Cardiac muscle cell (in vitro differentiated cells and primary cell): ENCODE measurements around the gene ARID5B. TPM values are rescaled to one million over a fixed set of nuclear protein-coding genes. Genes with fewer than 3 reads are reported as not detected.
A peak's percentile ranks its signal among the peaks of the same experiment; 100 is the strongest.

Source experiments
- DNase-seq, 2 donors: peaks; one replicate each; pipeline versions ENCODE4 v3.0.0 to v3.0.0-alpha.2; 2010 to 2017; ENCODE audit warnings: low read depth in 1 of 2, low spot score in 1 of 2
- H3K27ac ChIP-seq: fragments of 200-600 bp; sonication (generic); 2 replicates; pipeline ENCODE4 v1.5.1; 2016
- H3K27me3 ChIP-seq: fragments of 200-600 bp; sonication (generic); 2 replicates; pipeline ENCODE4 v1.6.0; 2016; ENCODE audit warnings: control low read depth
- H3K36me3 ChIP-seq: fragments of 200-600 bp; sonication (generic); 2 replicates; pipeline ENCODE4 v1.5.1; 2016; ENCODE audit warnings: control low read depth
- H3K4me1 ChIP-seq: fragments of 200-600 bp; sonication (generic); 2 replicates; pipeline ENCODE4 v1.8.1; 2017; ENCODE audit warnings: low read depth, mild to moderate bottlenecking, mixed run types
- H3K4me3 ChIP-seq: fragments of 200-600 bp; sonication (generic); 2 replicates; pipeline ENCODE4 v1.5.1; 2016; ENCODE audit warnings: mild to moderate bottlenecking
- H3K9me3 ChIP-seq: fragments of 200-600 bp; sonication (generic); 2 replicates; pipeline ENCODE4 v1.5.1; 2017; ENCODE audit warnings: low read depth, mild to moderate bottlenecking, control low read depth
- polyA plus RNA-seq: library from polyadenylated mRNA; unstranded; fragments of >200 nt; fragmentation: Nextera tagmentation; extraction: Ambion mirVana; gene quantifications from 2 replicates; pipeline ENCODE4 v1.2.1, GENCODE V29; 2016
- total RNA-seq: library from RNA; depleted of rRNA; stranded (reverse); fragments of >200 nt; gene quantifications from 2 replicates; pipeline ENCODE4 v1.2.3, GENCODE V29; 2016
- TF ChIP-seq, protein P1 (sequence below): IDR thresholded peaks from 2 replicates; pipeline ENCODE4 v1.5.1; 2012; ENCODE audit warnings: low read depth, mild to moderate bottlenecking, low read length

ARID5B gene
- total and polyA plus RNA-seq, 2 experiments from 2014 or later = 4.9 to 7.8 TPM

DNA sequence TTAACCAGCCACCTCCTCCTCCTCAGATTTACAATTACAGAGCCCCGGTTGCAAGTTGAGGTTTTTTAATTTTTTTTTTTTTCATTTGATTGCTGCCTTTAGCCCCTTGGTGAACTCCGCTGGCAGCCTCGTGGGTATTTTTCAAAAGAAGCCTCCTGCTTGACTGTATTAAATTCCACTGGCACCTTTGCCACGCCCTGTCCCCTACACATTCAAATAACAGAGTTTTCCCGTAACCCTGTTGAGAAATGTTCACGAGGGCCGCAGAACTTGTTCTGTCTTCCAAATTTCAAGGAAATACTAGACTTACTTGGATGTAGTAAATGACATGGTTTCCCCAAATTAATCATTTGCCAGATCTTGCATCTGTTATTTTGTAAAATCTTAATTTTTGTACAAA lies 167.0 kb downstream of the ARID5B start:
- TF ChIP-seq, protein P1, sequence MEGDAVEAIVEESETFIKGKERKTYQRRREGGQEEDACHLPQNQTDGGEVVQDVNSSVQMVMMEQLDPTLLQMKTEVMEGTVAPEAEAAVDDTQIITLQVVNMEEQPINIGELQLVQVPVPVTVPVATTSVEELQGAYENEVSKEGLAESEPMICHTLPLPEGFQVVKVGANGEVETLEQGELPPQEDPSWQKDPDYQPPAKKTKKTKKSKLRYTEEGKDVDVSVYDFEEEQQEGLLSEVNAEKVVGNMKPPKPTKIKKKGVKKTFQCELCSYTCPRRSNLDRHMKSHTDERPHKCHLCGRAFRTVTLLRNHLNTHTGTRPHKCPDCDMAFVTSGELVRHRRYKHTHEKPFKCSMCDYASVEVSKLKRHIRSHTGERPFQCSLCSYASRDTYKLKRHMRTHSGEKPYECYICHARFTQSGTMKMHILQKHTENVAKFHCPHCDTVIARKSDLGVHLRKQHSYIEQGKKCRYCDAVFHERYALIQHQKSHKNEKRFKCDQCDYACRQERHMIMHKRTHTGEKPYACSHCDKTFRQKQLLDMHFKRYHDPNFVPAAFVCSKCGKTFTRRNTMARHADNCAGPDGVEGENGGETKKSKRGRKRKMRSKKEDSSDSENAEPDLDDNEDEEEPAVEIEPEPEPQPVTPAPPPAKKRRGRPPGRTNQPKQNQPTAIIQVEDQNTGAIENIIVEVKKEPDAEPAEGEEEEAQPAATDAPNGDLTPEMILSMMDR = no peak
- H3K27ac ChIP-seq = no peak overlapping the region
- H3K36me3 ChIP-seq = no peaks in the 10 kb centered on the region
- no peak for DNase-seq
- H3K27me3 ChIP-seq = no peaks in the 10 kb centered on the region
- no peak overlapping the region for H3K4me3 ChIP-seq
- peaks cover 11% of the 10 kb centered on the region for H3K4me1 ChIP-seq
- no peaks in the 10 kb centered on the region for H3K9me3 ChIP-seq

DNA sequence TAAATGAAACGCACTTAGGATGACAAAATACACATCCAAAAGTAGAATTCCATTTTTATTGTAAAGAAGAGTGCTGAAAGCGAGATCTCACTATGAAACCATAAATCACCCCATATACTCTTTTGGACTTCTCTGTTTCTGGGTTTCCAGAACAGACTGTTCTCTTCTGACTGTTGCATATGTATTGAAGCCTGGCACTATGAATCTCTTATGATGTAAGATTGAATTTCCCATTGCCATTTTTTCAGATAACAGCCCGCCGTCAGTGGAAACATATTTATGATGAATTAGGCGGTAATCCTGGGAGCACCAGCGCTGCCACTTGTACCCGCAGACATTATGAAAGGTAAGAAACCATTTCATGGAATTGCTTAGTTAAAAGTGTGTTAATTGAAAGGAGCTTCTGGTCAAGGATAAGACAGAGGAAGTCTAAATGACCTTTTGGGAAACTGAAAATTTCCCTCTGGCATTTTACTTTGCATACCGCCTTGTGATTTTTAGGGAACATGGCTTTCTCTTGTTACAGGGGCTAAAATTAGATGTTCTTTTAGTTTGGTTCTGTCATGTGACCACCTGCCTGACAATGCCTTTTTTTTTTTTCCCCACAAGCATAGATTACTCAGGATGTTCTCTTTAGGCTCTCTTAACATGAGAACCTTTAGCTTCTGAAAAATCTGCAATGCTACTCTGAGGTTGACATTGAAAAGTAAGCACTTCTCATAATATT lies 168.1 kb downstream of the ARID5B start:
- H3K4me3 ChIP-seq = no peak overlapping the region
- H3K4me1 ChIP-seq = peaks cover 11% of the 10 kb centered on the region
- H3K27me3 ChIP-seq = no peaks in the 10 kb centered on the region
- no peaks in the 10 kb centered on the region for H3K36me3 ChIP-seq
- DNase-seq = no peak
- H3K9me3 ChIP-seq = no peaks in the 10 kb centered on the region
- H3K27ac ChIP-seq = peak overlapping the region; percentile 21
- TF ChIP-seq, protein P1 = no peak

DNA sequence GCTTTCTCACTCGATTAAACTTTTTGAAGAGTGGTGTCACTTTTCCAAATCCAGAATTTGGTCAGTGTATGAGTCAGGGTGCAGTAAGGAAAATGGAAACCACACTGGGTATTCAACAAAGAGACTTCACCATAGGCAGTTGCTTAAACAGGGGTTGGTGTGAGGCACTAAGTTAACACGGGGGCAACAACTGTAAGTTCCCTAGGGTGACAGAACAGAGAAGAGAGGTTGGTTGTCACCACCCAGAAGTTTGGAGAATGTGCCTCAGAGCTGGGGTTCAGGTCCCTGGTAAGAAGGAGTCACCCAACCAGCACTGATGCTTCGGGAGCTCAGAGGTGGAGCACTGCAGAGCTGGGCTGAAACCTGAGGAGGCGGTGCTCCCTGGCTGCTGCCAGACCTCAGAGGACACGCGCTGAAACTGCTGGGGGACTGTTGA lies 170.4 kb downstream of the ARID5B start:
- TF ChIP-seq, protein P1 = no peak
- no peak overlapping the region for H3K4me3 ChIP-seq
- H3K27ac ChIP-seq = no peak overlapping the region
- no peak for DNase-seq
- H3K36me3 ChIP-seq = no peaks in the 10 kb centered on the region
- peaks cover 11% of the 10 kb centered on the region for H3K4me1 ChIP-seq
- H3K27me3 ChIP-seq = no peaks in the 10 kb centered on the region
- H3K9me3 ChIP-seq = no peaks in the 10 kb centered on the region

DNA sequence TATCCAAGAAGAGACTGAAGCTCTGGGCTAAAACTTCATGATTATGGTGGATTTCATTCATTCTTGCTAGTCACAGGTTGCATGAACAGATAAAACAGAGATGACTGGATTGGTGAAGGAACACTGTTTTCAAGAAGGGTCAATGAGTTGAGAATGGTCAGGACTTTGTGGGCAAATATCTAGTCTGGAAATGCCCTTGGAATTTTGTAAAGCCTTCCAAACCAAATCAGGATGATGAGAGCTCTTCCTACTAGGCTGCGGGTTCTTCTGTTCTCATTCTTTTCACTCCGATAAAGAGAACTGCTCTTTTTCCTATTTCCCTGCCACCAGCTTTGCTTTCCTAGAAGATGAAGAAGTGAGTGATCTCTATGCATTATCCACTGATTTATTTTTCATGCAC lies 171.4 kb downstream of the ARID5B start:
- DNase-seq = peak in 1 of 2 donors; percentile 61
- TF ChIP-seq, protein P1 = no peak
- Histone ChIP-seq H3K27ac (no peak overlapping the region), H3K36me3 (no peaks in the 10 kb centered on the region), H3K4me1 (peaks cover 11% of the 10 kb centered on the region), H3K27me3 (no peaks in the 10 kb centered on the region), H3K4me3 (no peak overlapping the region), H3K9me3 (no peaks in the 10 kb centered on the region)

DNA sequence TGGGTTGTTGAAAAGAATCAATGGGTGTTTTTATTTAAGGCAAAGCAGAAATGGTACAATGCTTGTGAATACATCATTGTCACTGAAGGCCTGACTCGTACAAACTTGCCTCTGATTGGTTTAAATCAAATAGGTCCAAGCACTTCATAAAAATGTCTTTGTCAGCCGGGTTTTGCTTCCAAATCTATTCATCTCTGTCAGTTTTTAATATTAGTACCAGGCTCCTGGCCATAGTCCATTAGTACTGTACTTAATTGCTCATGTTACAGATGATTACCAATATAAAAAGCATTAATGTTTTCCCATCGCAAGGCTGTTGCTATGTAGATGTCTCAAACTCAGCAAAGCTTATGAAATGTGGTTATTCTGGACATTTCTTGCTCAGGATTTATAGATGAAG lies 171.9 kb downstream of the ARID5B start:
- Histone ChIP-seq H3K27me3 (no peaks in the 10 kb centered on the region), H3K4me3 (no peak overlapping the region), H3K9me3 (no peaks in the 10 kb centered on the region), H3K27ac (no peak overlapping the region), H3K36me3 (no peaks in the 10 kb centered on the region), H3K4me1 (peaks cover 11% of the 10 kb centered on the region)
- no peak for DNase-seq
- TF ChIP-seq, protein P1 = no peak
